Measurements from ENCODE around the gene FUCA2.

DNA sequence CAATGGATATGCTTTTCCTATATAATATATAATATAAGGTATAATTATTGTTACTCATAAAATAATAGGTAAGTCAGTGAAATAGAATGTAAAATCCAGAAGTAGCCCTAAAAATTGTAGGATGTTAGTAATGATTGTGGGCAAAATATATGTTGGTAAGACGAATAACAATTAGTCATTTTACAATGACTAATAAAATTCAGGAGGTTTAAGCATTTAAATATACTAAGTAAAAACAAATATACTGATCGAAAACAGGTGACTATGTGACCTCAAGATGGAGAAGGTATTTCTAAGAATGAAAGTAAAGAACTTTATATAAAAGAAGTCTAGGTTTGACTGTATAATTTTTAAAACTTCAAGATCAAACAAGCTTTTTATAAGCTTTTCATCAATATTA is 28.9 kb downstream of the FUCA2 start:
- TF ChIP-seq POLR2A (IDR thresholded peaks at IDR 0.05; ENCODE audit: low read depth) = no peak
- TF ChIP-seq, protein P1, sequence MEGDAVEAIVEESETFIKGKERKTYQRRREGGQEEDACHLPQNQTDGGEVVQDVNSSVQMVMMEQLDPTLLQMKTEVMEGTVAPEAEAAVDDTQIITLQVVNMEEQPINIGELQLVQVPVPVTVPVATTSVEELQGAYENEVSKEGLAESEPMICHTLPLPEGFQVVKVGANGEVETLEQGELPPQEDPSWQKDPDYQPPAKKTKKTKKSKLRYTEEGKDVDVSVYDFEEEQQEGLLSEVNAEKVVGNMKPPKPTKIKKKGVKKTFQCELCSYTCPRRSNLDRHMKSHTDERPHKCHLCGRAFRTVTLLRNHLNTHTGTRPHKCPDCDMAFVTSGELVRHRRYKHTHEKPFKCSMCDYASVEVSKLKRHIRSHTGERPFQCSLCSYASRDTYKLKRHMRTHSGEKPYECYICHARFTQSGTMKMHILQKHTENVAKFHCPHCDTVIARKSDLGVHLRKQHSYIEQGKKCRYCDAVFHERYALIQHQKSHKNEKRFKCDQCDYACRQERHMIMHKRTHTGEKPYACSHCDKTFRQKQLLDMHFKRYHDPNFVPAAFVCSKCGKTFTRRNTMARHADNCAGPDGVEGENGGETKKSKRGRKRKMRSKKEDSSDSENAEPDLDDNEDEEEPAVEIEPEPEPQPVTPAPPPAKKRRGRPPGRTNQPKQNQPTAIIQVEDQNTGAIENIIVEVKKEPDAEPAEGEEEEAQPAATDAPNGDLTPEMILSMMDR (IDR thresholded peaks at IDR 0.05) = no peak
